Parathyroid adenoma (tissue), 2 donors: ENCODE results near the gene CABP7.

ENCODE experiments used
- H2AFZ ChIP-seq: fragments of 300-600 bp; sonication (generic); one replicate; pipeline ENCODE4 v1.7.0; 2017; ENCODE audit warnings: antibody characterized with exemption, mild to moderate bottlenecking
- H3K27ac ChIP-seq: fragments of 300-600 bp; sonication (generic); one replicate; pipeline ENCODE4 v1.7.0; 2017
- H3K27me3 ChIP-seq: fragments of 300-600 bp; sonication (generic); one replicate; pipeline ENCODE4 v1.7.0; 2017; ENCODE audit warnings: low read length; ENCODE audit not compliant: control insufficient read depth, insufficient read depth
- H3K36me3 ChIP-seq: fragments of 300-600 bp; sonication (generic); one replicate; pipeline ENCODE4 v1.7.0; 2017; ENCODE audit warnings: low read length; ENCODE audit not compliant: control insufficient read depth, insufficient read depth
- H3K4me1 ChIP-seq: fragments of 300-600 bp; sonication (generic); one replicate; pipeline ENCODE4 v1.7.0; 2017; ENCODE audit warnings: control low read depth
- H3K4me2 ChIP-seq: fragments of 300-600 bp; sonication (generic); one replicate; pipeline ENCODE4 v1.7.0; 2017; ENCODE audit warnings: low read length
- H3K4me3 ChIP-seq: fragments of 300-600 bp; sonication (generic); one replicate; pipeline ENCODE4 v1.7.0; 2017; ENCODE audit warnings: low read depth, low read length
- H3K79me2 ChIP-seq: fragments of 300-600 bp; sonication (generic); one replicate; pipeline ENCODE4 v1.7.0; 2017; ENCODE audit warnings: control low read depth
- H3K9ac ChIP-seq: fragments of 300-600 bp; sonication (generic); one replicate; pipeline ENCODE4 v1.7.0; 2017; ENCODE audit warnings: mild to moderate bottlenecking
- H3K9me3 ChIP-seq: fragments of 300-600 bp; sonication (generic); one replicate; pipeline ENCODE4 v1.7.0; 2017; ENCODE audit warnings: low read length; ENCODE audit not compliant: control insufficient read depth
- TF ChIP-seq, protein P1 (sequence below): fragments of 300-600 bp; sonication (generic); IDR thresholded peaks from one replicate; pipeline ENCODE4 v1.7.0; 2017; ENCODE audit warnings: antibody characterized with exemption, mild to moderate bottlenecking
- donor health status: primary hyperparathyroidism.

The CABP7 gene

GRCh38 chr22:29748248-29748893, 28.6 kb downstream of the CABP7 start:
- no peaks in the 10 kb centered on the region for H3K4me1 ChIP-seq
- H3K4me3 ChIP-seq = no peak overlapping the region
- H3K9ac ChIP-seq = no peak overlapping the region
- no peak overlapping the region for H3K4me2 ChIP-seq
- no peaks in the 10 kb centered on the region for H3K36me3 ChIP-seq
- no peaks in the 10 kb centered on the region for H3K27me3 ChIP-seq
- no peaks in the 10 kb centered on the region for H3K79me2 ChIP-seq
- H3K9me3 ChIP-seq = no peaks in the 10 kb centered on the region
- no peak overlapping the region for H2AFZ ChIP-seq
- H3K27ac ChIP-seq = no peak overlapping the region
- TF ChIP-seq, protein P1, sequence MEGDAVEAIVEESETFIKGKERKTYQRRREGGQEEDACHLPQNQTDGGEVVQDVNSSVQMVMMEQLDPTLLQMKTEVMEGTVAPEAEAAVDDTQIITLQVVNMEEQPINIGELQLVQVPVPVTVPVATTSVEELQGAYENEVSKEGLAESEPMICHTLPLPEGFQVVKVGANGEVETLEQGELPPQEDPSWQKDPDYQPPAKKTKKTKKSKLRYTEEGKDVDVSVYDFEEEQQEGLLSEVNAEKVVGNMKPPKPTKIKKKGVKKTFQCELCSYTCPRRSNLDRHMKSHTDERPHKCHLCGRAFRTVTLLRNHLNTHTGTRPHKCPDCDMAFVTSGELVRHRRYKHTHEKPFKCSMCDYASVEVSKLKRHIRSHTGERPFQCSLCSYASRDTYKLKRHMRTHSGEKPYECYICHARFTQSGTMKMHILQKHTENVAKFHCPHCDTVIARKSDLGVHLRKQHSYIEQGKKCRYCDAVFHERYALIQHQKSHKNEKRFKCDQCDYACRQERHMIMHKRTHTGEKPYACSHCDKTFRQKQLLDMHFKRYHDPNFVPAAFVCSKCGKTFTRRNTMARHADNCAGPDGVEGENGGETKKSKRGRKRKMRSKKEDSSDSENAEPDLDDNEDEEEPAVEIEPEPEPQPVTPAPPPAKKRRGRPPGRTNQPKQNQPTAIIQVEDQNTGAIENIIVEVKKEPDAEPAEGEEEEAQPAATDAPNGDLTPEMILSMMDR = no peak

DNA sequence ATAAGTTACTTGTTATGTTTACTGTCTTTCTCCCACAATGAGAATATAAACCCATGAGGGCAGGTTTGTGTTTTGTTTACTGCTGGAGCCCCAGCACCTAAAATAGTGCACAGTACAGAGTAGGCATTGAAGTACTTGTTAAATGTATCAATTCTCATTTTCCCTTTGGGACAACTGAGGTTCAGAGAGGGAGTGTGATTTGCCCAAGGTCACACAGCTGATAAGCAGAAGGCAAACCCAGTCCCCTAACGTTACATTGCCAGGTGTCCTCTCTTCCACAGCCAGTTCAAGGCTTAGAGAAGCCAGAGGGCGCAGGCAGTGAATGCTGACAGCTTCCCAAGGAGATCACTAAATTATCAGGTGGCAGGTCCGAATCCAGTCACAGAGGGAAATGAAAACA, 30.2 kb downstream of the CABP7 start:
- Histone ChIP-seq H3K9ac (no peak overlapping the region), H3K4me3 (no peak overlapping the region), H3K4me2 (no peak overlapping the region), H3K36me3 (no peaks in the 10 kb centered on the region), H2AFZ (no peak overlapping the region), H3K27ac (no peak overlapping the region), H3K79me2 (no peaks in the 10 kb centered on the region), H3K9me3 (no peaks in the 10 kb centered on the region), H3K27me3 (no peaks in the 10 kb centered on the region), H3K4me1 (no peaks in the 10 kb centered on the region)
- TF ChIP-seq, protein P1 = no peak

DNA sequence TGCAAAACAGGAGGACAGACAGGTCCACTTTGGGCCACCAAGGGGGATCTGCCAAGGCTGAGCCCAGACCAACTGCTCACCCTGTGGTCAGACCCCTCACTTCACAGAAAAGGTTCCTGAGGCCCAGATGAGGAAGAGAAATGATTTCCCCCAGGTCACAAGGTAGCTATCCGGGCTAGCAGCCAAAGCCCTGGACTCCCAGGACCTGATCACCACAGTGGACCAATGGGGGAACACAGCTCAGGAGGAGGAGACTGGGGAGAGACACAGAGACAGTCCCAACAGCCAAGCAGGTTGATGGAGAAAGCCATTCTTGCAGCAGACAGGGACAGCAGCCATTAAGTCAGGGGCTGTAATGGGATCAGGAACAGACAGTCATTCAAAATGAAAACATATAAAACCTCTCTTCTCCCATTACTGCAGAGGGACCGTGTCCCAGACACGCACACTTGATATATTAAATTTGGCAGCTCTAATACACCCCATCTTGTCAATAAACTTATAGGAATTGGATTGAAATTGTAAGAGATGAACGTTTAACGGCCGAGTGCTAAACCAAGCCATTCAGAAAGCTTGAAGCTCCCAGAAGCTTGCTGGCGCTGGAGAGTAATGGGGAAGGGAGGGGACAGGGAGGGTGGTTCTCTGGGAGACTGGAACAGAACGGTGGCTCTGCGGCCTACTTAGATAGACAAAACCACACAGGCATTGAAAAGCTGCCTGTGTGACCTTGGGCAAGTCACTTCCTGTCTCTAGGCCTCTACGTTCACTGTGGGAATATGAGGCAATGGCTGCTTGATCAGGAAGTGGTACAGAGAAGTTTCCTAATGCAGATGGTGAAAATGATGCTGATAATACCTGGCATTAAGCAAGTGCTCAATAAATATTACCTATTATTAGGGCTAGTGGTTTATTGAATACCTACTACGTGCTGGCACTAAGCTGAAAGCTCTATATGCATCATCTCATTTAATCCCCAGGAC, 31.0 kb downstream of the CABP7 start:
- Histone ChIP-seq H3K4me2 (no peak overlapping the region), H3K36me3 (no peaks in the 10 kb centered on the region), H3K27me3 (no peaks in the 10 kb centered on the region), H2AFZ (no peak overlapping the region), H3K4me1 (no peaks in the 10 kb centered on the region), H3K4me3 (no peak overlapping the region), H3K27ac (no peak overlapping the region), H3K9me3 (no peaks in the 10 kb centered on the region), H3K9ac (no peak overlapping the region), H3K79me2 (no peaks in the 10 kb centered on the region)
- TF ChIP-seq, protein P1 = no peak

- no peak overlapping the region for H3K4me2 ChIP-seq
- H3K9me3 ChIP-seq = no peaks in the 10 kb centered on the region
- no peak overlapping the region for H2AFZ ChIP-seq
- no peaks in the 10 kb centered on the region for H3K79me2 ChIP-seq
- TF ChIP-seq, protein P1 = no peak
- no peaks in the 10 kb centered on the region for H3K36me3 ChIP-seq
- H3K4me1 ChIP-seq = no peaks in the 10 kb centered on the region
- H3K27me3 ChIP-seq = no peaks in the 10 kb centered on the region
- H3K27ac ChIP-seq = no peak overlapping the region
- no peak overlapping the region for H3K4me3 ChIP-seq
- H3K9ac ChIP-seq = no peak overlapping the region
Measured at GRCh38 chr22:29751669-29752068, 31.9 kb downstream of the CABP7 start.
